ENCODE results near the gene SCRN1.

The SCRN1 gene

DNA sequence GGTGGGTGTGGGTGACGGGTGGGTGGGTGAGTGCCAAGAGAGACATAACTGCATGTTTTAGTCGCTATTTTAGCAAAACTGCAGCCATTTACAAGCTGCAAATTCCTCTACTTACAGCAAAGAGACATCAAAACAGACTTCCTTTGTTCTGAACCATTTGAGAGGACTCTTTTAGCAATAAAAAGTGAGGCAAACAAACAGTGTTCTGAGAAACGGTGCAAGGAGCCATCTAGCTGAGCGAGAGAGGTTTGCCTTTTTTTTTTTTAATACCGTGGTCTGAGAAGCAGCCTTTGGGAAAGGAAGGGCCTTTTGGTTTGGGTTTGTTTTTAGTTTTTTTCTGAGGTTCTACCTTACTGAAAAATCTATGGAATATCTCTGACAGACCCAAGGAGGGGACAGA lies 62.9 kb downstream of the SCRN1 start:
- DNase-seq (ENCODE audit: low read depth in 2 of 2) = no peak

DNA sequence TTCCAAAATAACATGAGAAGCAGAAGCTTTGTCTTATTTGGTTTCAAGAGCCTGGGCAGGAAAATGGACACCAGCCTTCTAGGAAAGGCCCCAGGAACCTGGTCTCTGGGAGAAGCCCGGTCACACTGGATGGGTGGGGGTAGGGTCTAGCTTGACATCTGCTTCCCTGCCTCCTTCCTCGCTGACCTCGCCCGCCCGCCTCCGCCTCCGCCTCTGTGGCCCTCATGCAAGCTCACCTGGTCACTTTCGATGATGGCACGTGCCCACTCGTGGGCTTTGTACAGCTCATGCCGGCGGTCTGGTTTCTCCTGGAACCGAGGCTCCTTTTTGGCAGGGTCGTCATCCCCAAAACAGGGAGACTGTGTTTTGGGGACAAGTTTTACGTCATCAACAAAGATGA lies 63.4 kb downstream of the SCRN1 start:
- no peak for DNase-seq (ENCODE audit: low read depth in 2 of 2)

DNA sequence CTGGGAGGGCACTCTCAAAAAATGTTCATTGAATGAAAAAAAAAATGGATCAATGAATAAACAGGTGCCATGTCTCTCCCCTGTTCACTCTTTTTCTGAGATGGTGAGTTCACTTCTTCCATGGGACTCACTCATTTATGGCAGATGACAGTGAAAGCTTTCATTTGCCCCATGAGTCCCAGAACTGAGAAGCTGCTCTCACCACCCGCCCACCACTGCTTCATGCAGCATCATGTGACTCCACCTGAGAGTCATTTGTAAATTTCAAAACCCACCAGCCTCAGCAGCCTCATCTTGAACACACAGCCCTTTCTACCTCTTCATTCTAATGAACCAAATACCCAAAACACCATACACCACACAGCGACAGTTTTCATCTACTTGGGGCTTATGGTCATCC lies 64.9 kb downstream of the SCRN1 start:
- peak; percentile 2 to 12 for DNase-seq (ENCODE audit: low read depth in 2 of 2)

DNA sequence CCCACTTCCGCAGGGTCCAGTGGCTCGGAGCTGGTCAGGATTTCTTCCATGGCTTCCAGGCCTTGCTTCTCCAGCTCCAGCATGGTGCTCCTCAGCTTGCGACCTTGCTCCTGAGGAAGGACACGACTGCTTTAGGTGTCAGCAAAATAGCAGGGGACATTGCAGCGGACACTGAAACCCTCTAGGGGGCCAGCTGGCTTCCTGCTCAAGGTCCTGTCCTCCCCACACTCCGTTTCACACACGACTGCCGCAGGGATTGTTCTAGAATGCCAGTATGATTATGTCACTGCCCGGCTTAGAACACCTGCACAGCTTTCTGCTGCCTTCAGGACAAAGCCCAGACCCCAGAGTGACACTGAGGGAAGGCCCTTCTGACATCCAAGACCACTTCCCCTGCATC lies 65.6 kb downstream of the SCRN1 start:
- DNase-seq (ENCODE audit: low read depth in 2 of 2) = no peak

DNA sequence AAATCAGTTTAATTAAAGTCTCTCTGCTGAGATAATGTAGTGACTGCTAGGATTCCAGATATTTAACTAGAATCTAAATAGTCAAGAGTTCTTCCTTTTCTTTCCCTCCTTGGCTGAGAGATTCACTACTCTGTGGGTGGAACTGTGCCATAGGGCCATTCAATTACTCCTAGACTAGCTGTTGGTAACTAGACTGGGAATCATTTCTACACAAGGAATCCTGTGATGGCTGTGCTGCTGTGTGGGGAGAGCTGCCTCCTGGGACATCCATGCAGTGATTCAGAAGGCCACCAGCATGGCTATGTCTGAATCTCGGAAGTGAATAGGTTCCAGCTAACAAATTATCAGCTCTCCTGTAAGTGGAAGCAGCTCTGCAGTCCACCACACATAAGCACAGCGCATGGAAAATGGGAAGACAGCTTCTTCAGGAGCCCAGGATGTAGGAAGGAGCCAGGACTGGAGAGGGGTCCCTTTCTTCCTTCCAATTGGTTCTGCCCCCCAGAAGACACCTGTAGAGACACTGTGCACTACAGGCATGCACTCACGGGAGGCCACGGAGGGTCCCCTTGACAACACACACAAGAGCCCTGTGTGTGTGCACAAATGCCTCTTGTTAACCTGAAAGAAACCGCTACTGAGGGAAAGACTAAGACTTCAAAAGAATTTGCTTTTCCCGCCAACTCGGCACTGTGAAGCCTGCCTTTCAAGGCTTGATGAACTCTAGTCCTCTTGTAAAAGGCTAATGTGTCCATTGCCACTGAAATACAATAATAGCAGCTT lies 66.5 kb downstream of the SCRN1 start:
- no peak for DNase-seq (ENCODE audit: low read depth in 2 of 2)

DNA sequence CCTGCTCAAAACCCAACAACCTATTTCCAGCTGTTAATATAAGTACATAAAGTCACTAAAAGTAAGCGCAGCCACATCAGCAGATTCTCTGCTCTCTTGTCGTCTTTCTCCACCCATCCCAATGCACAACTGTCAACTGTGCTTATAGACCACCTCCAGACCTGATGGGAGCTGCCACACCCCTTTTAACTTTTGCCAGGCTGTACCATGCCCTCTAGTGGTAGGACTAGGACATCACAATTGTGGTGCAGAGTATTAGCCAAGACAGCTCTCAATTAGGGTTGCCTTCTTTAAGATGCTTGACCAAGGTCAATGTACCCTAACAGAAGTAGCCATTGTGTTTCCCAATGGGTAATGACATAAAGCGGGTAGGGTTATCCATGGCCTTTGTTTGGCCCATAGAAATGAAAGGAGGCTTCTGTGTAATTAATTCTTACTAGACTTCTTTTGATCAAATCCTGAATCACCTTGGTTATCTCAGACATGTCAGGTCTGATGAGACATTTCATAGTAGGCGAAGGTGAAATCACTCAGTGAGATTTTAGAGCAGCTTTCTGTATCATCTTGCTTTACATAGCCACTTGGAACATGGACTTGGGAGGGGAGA lies 68.1 kb downstream of the SCRN1 start:
- DNase-seq (ENCODE audit: low read depth in 2 of 2) = peak; percentile 6 to 10

DNA sequence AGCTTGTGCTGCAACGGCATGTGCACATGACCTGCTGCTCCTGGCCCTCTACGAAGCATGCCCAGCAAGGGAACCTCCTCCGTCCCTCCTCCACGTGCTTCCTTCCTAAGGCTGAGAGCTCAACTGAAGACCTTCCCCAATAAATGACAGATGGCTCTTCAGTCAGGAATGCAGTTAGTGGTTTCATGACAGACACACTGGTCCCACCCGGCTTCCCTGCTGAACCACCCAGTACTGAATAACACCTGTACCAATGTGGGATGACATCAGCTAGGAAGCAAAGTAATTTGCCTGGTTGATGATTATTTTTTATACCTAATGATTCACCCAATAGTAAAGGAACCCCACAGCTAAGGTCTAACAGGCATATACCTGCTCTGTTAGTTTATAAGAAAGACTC lies 69.1 kb downstream of the SCRN1 start:
- no peak for DNase-seq (ENCODE audit: low read depth in 2 of 2)

DNA sequence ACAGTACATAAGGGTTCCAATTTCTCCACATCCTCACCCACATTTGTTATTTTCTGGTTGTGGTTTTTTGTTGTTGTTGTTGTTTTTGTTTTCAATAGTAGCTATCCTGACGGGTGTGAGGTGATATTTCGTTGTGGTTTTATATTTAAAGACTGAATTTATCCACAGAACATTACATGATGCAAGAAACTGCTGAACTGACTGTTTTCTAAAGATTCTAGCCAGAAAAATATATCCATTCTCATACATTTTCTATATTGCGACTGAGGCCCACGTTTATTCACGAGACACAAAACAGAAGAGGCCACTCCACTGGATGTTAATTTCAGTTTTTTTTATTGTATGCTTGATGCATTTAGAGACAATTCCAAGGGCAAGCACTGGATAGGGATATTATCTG lies 69.8 kb downstream of the SCRN1 start:
- no peak for DNase-seq (ENCODE audit: low read depth in 2 of 2)

DNA sequence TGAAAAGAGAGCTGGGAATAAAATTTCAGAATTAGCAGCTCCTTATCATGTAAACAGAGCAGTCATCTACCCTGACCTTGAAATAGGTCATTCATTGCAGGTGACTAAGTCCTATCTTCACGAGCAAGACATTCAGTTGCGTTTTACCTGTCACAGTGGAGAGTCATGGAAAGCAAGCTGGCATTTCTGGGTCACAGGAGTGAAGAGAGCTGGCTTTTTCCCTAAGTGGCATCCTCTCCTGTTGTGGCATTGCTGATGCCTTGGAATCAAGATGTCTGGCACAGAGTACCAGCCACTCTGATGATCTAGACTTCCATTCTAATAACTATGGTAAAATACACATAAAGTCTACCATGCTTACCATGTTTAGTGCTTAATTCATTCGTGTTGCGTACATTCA lies 70.8 kb downstream of the SCRN1 start:
- DNase-seq (ENCODE audit: low read depth in 2 of 2) = no peak

DNA sequence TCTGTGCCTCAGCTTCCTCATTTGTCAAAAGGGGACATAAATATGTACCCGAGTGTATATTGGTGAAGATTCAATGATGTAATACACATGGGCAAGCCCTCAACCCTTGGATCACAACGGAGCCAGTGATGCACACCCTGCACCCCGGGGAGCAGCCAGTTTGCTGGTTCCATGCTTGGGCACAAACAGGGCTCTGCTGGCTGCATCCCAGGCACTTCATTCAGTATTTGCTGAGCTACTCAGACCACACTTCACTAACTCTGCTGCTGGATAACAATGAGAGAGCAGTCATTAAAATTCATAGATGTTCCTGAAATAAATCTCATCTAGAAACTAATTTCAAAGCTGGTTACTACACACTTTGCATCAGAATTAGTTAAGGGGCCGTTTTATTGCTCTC lies 72.0 kb downstream of the SCRN1 start:
- no peak for DNase-seq (ENCODE audit: low read depth in 2 of 2)

DNA sequence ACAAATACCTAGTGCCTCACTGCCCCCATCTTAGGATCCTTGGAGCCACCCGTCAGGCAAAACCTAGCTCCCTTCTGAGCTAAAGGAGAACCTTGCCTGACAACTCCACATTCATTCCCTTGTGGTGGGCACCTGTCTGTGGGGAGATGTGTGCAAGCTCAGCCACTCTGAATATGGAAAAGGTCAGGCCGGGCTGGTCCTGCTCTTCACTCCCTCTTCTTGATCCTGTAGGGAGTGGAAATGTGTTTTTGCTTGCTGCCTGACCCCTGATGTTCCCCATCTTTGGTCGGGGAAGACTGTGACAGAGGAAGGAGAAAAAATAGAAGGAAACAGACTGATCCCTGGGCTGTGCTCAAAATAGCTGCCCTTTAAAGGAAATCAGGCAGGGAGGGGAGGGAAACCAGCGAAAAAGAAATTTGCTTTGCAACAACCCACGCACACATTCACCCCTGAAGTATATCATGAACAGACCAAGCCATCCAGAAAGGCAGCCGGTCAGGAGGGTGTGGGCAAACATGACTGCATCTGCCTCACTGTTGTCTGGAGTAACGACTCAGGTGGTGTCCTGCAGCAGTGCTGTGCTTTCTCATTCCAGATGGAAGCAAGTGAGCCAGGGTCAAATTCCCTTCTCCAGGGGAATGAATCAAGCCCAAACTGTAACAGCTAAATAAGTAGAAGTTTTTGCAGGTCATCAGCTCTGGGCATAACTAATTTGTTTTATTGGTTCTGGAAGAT lies 74.0 kb downstream of the SCRN1 start:
- DNase-seq (ENCODE audit: low read depth in 2 of 2) = no peak

DNA sequence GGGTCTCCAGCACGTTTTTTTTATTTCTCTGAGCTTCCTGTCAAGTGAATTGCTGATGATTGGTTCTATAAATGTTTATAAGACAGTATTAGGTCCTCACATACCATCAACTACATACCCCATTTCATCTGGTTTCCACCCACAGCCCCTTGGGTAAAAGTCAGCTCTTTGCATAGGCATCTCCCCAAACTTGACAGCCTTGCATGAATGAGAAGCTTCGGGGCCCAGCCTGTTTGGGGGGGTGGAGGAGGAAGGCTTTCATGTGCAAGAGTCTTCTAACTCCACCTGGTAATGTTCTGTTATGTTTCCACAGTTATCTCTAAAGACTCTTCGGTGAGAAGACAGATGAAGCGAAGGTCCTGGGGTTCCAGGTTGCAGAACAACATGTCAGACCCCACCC lies 75.4 kb downstream of the SCRN1 start:
- no peak for DNase-seq (ENCODE audit: low read depth in 2 of 2)

DNA sequence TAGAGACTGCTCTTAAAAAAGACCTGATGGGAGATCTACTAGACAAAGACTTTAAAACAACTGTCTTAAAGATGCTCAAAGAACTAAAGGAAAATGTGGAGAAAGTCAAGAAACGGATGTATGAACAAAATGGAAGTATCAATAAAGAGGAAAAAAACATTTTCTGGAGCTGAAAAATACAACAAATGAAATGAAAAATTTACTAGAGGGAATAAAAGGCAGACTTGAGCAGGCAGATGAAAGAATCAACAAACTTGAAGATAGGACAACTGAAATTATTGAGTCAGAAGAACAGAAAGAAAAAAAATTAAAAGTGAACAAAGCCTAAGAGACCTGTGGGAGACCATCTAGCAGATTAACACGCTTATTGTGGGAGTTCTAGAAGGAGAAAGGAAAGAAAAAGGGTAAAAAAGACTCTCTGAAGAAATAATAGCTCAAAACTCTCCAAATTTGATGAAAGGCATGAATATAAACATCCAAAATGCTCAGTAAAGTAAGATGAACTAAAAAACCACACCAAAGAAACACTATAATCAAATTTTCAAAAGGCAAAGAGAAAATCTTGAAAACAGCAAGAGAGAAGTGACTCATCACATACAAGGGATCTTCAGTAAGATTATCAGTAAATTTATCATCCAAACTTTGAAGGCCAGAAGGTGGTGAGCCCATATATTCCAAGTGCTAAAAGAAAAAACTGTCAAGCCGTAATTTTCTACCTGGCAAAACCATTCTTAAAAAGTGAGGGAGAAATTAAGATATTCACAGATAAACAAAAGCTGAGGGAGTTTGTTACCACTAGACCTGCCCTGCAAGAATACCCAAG lies 83.2 kb downstream of the SCRN1 start:
- DNase-seq (ENCODE audit: low read depth in 2 of 2) = no peak

DNA sequence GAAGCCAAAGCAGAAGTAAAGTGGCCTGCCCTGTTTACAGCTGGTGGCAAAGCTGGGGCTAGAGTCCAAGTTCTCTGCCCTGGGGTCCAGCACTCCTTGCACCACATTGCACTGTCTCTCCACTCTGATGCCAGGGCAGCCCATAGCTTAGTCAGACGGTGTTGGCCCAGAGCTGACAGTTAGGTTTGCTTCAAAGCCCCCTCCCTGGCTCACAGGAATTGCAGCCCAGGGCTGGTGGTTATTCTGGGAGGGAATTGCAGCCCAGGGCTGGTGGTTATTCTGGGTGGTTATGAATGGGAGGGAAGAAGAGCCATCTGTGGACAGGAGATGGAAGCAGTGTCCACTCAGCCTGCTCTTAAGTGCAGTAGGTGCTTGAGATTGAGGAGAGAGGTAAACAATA lies 88.9 kb downstream of the SCRN1 start:
- no peak for DNase-seq (ENCODE audit: low read depth in 2 of 2)

DNA sequence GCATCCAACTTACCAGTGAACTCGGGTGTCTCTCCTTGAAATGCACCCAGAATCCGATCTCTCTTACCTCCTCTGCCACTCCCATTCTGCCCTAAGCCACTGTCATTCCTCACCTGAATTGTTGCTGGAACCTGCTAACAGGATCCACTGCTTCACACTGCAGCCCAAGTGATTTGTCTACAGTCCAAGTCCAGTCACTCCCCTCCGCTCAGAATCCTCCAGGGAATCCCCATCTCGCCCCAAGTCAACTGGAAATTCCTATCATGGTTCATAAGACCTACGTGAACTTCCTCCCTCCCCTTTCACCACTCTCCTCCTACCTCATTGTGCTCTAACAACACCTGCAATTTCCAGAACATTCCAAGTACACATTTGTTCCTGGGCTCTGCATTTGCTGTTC lies 91.3 kb downstream of the SCRN1 start:
- no peak for DNase-seq (ENCODE audit: low read depth in 2 of 2)

DNA sequence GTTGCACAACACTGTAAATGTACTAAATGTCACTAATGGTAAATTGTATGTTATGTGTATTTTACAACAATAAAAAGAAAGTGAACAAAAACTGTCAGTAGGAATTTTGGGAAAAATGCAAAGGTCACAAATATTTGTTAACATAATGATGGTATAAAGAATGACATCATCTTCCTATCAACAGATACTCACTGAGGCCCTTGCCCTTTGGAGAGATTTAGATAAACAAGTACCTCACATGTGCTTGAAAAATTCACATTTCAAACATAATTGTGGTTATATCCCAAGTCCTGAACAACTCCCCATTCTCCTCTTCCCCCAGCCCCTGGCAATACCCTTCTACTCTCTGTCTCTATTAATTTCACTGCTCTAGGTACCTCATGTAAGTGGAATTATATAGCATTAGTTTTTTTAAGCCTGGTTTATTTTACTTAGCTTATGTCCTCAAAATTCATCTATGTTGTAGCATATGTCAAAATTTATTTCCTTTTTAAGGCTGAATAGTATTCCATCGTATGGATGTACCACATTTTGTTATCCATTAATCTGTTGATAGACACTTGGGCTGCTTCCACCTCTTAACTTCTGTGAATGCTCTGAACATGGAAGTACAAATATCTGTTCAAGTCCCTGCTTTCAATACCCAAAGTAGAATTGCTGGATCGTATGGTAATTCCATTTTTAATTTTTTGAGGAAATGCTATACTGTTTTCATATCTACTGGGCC lies 92.8 kb downstream of the SCRN1 start:
- no peak for DNase-seq (ENCODE audit: low read depth in 2 of 2)

DNA sequence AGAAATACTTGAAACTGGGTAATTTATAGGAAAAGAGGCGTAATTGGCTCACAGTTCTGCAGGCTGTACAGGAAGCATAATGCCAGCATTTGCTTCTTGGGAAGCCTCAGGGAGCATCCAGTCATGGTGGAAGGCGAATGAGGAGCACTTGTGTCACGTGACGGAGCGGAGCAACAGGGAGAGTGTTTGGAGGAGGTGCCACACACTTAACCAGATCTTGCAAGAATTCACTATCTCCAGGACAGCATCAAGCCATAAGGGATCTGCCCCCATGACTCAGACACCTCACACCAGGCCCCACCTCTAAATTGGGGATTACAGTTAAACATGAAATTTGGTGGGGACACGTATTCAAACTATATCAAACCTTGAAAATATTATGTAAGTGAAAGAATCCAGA lies 94.0 kb downstream of the SCRN1 start:
- DNase-seq (ENCODE audit: low read depth in 2 of 2) = no peak

DNA sequence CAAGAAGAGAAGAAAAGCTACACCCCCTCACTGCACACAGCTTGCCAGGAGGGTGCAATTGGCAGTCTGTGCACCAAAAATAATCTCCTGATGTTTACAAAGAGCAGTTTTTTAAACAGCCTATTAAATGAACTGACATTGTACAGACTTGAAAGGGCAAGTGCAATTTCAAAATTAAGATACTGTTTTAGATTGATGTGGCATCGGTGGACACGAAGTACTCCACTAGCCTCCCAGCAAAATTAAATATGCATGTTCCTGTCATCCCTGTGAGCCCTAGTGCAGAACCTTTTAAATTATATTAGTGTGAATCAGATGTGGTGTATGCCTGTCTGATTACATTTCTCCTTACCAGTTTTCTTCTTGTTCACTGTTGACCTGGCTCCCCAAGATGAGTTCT lies 95.3 kb downstream of the SCRN1 start:
- DNase-seq (ENCODE audit: low read depth in 2 of 2) = no peak

DNA sequence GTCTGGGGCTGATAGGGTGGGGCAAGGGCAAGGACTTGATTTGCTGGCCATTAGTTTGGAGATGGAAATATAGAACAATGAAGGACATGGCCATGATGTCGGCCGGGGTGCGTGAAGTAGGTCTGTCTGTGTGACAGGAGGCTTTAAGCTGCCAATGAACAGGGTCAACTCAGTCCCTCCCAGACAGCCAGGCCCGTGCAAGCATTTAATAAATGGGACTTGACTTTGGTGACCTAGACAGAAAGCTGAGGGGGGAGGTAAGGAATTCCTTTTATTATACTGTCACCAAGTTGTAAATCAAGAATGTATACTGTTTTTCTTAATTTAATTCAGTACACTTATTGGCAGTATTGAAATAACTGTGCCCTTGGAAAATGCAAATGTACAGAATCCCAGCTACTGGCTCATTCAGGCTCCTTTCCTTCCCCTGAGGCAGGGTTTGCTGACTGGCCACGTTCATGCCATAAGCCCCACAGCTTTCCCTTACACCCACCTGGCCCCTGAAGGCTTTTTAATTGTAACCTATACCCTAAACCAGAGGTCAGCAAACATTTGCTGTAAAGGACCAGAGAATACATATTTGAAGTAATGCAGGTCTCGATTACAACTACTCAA lies 96.1 kb downstream of the SCRN1 start:
- DNase-seq (ENCODE audit: low read depth in 2 of 2) = no peak

DNA sequence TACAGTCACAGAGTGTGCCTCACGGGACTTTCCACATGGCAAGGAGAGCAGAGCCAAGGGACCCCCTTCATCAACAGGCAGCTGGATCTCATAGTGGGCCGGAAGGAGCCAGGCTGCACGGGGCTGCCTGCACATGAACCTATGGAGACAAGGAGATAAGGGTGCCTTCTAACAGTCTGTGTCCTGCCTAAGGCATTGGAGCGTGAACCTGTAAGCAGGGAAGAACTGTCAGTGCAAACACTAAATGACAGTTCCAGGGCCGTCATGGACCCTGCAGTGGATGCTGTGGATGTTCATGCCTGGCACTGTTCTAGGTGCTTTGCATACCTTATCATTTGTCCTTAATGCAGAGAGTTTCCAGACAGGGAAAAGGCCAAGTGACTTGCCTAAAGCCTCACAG lies 97.4 kb downstream of the SCRN1 start:
- no peak for DNase-seq (ENCODE audit: low read depth in 2 of 2)

DNA sequence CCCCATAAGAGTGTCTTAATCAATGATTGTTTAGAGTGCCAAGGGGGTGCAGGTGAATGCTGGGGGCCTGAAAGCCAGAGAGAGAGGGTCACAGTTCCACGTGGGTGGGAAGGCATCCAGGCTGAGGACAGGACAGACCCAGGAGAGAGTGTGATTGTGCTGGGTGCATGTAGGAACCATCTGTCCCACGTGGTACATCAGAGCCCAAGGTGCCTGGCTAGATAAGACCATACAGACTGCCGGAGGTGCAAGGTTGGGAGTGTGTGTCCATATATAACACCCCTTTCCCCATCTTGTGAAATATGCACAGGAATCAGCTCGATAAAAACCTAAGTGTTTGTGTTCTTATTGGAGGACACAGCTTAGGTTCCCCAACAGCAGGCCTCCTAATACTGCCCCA lies 97.8 kb downstream of the SCRN1 start:
- DNase-seq (ENCODE audit: low read depth in 2 of 2) = no peak

Data from stimulated activated CD4-positive, alpha-beta T cell treated with anti-CD3 and anti-CD28 coated beads, Interleukin-4, amount 100 ng/mL, for 48 hours (primary cell).